ENCODE measurements around the gene SLC2A11.
A peak's percentile ranks its signal among the peaks of the same experiment; 100 is the strongest.
"Not testable (repeated sequence)": the region's sequence is repeated elsewhere in the genome, so short reads cannot be mapped to it uniquely, and the experiment has no call there.

Gene SLC2A11

DNA sequence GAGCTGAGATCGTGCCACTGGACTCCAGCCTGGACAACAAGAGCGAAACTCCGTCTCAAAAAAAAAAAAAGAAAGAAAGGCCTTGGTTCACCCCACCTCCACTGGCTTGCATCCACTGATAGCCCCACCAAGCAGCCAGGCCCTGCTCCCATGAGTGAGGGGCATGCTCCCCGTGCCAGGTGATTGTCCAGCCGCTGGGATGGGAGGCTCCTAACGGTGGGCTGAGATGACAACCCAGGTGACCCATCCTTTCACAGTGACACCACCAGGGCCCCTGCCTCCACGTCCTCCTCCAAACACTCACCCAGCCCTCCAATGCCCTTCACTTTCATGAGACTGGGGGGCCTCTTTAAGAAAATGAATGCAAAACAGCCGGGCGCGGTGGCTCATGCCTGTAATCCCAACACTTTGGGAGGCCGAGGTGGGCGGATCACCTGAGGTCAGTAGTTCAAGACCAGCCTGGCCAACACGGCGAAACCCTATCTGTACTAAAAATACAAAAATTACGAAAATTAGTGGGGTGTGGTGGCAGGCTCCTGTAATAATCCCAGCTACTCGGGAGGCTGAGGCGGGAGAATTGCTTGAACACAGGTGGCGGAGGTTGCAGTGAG lies 10.3 kb upstream of the SLC2A11 start:
- DNase-seq (ENCODE audit: low read depth) = no peak

DNA sequence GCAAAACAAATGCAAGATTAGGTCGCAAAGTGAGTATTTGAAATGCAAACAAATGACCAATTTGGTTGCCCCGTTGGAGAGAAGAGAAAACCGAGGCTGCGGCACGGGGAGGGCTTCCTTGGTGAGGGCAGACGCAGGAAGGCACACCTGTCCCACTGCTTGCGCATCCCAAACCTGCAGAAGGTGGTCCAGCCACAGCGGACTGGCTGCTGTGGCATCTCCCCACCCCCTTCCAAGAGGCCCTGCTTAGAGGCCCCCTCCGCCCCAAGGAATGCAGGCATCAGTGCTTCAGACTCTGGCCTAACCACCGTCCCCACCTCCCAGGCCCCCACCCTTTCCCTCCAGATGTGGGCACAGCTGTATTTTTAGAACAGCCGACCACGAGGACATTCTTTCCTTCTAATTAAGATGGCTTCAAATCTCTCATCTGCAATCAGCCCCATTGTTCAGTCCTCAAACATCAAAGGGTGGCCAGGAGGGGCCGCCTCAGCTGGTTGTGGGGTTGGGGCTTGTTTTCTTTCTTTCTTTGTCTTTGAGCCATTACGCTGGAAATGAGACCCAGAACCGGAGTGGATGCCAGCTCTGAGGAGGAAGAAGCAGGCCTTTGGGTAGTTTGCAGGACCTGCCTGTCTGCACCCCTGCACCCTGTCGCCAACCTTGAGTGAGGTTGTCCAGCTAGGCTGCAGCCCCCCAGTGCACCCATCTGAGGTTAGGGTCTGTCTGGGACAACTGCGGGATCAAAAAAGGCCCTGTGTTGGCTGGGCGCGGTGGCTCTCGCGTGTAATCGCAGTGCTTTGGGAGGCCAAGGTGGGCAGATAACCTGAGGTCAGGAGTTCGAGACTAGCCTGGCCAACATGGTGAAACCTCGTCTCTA lies 9.4 kb upstream of the SLC2A11 start:
- no peak for DNase-seq (ENCODE audit: low read depth)

DNA sequence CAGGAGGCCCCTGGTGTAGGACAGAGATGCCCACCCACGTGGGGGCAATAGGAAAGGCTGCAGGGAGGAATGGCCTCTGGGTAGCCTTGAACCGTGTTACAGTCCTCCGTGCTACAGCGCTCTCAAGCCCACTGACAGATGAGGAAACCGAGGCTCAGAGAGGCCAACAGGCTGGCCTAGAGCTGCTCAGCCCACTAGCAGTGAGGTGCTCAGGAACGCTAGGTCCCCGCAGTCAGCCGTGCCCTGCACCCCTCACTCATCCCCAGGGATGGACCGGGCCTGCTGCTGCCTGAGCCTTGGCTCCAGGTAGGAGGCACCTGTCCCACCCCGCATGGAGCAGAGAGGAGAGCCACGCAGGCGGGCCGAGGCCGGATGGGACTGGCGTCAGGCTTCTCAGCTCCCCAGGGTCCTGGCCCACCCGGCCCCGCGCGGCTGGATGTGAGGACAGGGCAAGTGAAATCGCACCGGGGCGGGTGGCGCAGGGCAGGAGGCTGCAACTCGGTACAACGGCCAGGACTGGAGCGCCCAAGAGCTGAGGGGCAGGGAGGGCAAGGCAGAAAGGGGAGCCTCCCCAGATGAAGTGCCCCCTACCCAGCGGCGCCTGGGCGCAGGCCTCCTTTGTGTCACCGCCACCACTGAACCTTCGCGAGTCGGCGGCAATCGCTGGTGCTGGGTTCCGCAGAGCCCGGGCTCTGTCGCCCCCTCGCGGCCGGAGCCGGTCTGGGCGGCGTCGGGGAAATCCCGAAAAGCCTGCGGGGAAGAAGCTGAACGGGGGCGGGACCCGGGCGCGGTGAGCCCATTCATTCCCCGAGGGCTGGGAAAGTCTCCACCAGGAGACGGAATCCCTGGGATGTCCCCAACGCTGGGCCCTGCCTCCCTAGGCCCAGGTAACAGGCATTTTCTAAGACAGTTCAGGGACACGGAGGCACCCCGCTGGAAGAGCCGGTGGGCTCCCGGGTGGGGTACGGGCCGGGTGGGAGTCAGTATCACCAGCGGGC lies 8.4 kb upstream of the SLC2A11 start:
- DNase-seq (ENCODE audit: low read depth) = no peak

DNA sequence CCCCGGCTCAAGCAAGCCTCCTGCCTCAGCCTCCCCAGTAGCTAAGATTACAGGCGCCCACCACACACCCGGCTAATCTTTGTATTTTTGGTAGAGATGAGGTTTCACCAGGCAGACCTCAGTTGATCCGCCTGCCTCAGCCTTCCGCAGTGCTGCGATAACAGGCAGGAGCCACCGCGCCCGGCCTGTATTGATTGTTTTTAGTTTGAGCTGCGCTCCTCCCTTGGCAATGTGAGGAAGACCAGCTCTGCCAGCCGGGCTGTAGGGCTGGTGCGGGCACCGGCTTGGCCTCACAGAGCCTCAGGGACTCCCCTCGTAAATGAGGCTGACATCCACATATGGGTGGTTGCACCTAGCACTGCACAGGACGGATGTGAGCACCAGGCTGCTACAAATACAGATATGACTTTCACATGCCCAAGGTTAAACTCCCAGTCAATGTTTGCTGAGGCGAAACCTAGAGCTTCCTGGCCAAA lies 7.5 kb upstream of the SLC2A11 start:
- DNase-seq (ENCODE audit: low read depth) = no peak

DNA sequence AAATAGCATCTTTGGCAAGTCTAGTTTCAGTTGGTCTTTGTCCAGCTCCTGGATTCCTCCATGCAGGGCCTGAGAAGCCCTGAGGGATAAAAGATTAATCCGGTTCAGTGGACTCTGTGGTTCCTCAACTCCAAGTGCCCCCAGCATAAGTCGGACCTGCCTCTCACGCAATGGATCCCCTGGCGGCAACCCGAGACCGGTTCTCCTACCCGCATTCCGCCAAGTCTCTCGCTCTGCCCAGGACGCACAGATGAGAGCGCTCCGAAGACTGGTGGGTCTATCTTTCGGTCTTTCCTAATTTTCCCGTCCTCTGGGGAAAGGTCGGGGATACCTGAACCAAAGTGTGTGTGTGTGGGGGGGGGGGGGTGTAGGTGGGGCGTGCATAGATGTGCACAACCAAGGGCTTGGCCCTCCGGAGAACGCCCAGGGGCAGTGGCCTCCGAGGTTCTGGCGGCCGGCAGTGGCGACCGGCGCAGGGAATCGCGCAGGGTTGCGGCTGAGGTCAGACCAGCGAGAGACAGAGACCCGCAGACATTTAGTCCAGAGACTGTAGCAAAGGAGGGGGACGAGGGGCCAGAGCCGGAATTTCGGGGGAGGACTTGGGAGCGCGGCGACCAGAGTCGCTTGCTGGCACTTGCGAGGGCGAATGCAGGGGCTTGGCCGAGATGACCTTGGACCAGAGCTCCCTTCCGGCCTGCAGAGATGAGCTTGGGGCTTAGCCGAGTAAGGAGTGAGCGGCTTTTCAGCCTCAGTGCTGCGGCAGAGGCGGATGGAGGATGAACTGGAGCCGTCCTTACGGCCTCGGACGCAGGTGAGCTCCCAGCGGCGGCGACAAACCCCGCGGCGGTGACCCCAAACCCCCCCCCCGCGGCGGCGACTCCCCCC lies 712 bp upstream of the SLC2A11 start:
- no peak for DNase-seq (ENCODE audit: low read depth)

DNA sequence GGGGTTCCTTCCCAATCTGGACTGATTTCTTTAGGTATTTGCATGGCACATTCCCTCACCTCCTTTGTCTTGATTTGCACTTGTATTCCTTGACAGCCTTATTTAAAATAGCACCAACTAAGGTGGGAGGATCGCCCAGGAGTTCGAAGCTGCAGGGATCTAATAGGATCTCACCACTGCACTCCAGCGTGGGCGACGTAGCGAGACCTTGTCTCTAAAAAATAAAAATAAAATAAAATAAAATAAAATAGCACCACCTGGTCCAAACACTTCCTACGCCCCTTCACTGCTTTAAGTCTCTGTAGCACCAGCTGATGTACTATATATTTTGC lies 775 bp downstream of the SLC2A11 start:
- DNase-seq (ENCODE audit: low read depth) = no peak

DNA sequence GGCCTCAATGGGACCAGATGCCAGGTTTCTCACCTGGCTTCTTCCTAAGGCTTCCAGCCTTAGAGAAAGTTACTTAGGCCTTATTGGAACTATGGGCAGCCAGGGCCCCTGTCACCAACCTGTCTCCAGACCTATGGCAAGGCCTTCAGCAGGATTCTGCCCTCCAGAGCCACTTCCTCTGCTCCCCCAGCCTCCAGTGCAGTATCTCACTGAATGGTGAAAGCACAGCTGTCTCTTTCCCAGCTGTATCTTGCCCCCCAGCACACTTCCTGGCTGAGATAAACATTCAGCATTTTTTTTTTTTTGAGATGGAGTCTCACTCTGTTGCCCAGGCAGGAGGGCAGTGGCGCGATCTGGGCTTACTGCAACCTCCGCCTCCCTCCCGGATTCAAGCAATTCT lies 1.5 kb downstream of the SLC2A11 start:
- peak; percentile 62 for DNase-seq (ENCODE audit: low read depth)

DNA sequence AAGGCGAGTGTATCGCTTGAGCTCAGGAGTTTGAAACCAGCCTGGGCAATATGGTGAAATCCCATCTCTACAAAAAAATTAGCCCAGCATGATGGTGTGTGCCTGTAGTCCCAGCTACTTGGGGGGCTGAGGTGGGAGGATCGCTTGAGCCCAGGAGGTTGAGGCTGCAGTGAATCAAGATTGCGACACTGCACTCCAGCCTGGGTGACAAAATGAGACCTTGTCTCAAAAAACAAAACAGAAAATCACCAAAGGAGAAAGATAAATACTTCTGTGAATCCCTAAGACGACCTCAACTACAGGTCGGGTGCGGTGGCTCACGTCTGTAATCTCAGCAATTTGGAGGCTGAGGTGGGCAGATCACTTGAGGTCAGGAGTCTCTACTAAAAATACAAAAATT lies 2.5 kb downstream of the SLC2A11 start:
- not testable (repeated sequence) for DNase-seq (ENCODE audit: low read depth)

DNA sequence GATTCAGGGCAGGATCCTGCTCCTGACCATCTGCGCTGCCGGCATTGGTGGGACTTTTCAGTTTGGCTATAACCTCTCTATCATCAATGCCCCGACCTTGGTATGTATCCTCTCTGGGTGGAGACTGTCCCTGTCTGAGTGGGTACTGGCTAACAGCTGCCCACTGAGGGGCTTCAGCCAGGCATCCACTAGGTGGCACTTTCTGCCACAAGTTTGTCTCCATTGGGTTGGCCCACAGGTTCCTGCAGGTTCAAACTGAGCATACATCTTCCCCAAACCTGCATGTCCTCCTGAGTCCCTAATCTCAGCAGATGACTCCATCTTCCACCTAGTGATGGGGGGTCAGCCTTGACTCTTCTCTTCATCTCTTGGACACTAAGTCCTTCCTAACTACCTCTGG lies 4.4 kb downstream of the SLC2A11 start:
- no peak for DNase-seq (ENCODE audit: low read depth)

DNA sequence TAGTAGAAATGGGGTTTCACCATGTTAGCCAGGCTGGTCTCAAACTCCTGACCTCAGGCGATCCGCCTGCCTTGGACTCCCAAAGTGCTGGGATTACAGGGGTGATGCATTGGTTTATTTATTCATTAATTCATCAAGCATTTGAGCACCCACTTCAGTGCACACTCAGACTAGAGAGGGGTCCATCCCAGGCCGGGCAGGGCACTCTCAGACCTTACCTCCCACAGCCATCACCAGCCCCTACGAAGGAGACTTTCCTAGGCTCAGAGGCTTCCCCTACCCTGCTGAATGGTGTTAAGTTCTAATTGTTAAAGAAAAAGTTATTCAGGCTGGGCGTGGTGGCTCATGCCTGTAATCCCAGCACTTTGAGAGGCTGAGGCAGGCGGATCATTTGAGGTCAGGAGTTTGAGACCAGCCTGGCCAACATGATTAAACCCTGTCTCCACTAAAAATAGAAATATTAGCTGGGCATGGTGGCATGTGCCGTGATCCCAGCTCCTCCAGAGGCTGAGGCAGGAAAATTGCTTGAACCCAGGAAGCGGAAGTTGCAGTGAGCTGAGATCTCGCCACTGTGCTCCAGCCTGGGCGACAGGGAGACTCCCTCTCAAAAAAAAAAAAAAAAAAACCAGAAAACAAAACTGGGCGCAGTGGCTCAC lies 7.0 kb downstream of the SLC2A11 start:
- DNase-seq (ENCODE audit: low read depth) = not testable (repeated sequence)

DNA sequence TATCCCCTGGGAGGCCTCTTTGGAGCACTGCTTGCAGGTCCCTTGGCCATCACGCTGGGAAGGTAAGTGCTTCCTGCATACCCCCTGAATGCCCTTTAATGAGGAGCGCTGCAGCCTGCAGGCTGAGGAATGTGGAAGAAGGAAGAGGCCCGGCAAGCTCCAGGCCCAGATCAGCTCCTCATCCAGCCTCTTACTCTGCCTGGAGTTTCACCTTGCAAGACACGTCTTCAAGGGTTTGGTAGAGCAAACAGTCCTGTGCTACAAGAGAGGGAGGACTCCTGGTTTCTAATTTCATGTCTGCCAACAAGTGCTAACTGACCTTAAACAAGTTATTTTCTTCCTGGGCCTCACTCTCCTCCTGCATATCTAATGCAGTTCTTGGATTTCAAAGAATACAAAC lies 10.9 kb downstream of the SLC2A11 start:
- no peak for DNase-seq (ENCODE audit: low read depth)

DNA sequence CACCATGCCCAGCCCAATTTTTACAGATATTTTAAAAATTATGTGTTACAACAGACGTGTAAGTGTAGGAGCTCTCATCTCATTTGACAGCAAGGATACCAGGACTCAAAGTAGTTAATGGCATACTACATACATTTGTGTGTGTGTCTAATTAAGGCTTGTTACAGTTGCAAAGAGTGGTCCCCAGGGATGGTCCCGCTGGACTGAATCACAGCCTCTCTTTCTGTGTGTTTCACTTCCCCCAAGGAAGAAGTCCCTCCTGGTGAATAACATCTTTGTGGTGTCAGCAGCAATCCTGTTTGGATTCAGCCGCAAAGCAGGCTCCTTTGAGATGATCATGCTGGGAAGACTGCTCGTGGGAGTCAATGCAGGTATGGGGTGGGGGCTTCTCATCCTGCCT lies 17.2 kb downstream of the SLC2A11 start:
- no peak for DNase-seq (ENCODE audit: low read depth)

DNA sequence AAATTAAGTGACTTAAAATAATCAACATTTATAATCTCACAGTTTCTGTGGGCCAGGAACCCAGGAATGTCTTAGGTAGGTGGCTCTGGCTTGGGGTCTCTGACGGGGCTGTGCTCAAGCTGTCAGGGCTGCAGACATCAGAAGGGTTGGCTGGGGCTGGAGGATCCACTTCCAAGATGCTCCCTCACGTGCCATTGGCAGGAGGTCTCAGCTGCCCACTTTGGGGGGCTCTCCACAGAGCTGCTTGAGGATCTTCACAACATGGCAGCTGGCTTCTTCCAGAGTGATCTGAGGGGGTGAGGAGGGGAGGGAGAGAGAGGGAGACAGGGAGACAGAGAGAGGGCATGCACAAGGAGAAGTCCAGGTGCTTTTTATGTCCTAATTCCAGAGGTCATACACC lies 18.1 kb downstream of the SLC2A11 start:
- DNase-seq (ENCODE audit: low read depth) = no peak

DNA sequence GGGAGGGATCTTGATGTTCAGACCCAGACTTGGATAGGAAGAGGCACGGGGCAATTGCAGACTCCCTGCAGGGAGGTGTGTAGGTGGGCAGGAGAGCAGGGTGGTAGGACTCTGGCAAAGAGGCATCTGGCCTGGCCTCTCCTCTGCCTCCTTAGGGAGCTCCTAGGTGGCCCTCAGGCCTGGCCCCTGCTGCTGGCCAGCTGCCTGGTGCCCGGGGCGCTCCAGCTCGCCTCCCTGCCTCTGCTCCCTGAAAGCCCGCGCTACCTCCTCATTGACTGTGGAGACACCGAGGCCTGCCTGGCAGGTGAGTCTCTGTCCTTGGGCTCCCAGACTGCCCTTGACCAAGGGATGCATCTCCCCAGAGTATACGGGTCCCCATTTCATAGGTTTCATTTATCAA lies 19.9 kb downstream of the SLC2A11 start:
- no peak for DNase-seq (ENCODE audit: low read depth)

DNA sequence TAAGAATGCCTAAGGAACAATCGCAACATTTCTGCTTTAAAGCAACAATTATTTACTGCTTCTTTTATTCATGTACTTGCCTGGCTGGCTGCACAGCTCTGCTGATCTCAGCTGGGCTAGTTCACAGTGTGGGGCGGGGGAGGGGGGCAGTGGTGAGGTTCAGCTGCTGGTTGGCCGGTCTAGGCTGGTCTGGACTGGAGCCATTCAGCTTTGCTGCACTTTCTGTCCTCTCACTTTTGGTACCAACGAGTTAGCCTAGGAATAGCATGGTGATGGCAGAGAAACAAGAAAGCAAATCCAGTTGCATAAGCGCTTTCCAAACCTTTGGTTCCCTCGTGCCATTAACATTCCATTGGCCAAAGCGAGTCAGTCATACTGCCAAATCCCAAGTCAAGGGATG lies 20.5 kb downstream of the SLC2A11 start:
- no peak for DNase-seq (ENCODE audit: low read depth)

DNA sequence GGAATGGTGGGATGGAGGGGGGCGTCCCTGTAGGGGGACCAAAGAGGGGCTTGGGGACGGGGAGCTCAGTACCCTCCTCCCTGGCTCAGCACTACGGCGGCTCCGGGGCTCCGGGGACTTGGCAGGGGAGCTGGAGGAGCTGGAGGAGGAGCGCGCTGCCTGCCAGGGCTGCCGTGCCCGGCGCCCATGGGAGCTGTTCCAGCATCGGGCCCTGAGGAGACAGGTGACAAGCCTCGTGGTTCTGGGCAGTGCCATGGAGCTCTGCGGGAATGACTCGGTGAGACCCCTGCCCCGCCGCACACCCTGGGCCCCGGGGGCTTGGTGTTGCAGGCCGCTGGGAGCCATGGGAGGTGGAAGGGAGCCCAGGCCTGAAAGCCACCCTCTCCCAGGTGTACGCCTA lies 24.7 kb downstream of the SLC2A11 start:
- DNase-seq (ENCODE audit: low read depth) = no peak

DNA sequence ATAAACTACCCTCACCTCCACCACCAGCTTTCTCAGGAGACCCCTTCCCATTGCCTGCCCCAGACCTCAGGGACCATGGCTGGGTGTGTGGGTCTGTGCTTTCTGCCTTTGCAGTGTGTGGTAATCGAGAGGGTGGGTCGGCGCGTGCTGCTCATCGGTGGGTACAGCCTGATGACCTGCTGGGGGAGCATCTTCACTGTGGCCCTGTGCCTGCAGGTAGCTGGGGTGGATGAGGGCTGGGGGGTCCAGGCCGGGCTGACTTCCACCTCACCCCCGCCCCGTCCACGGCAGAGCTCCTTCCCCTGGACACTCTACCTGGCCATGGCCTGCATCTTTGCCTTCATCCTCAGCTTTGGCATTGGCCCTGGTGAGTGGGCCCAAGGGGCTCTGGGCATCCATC lies 26.0 kb downstream of the SLC2A11 start:
- no peak for DNase-seq (ENCODE audit: low read depth)

DNA sequence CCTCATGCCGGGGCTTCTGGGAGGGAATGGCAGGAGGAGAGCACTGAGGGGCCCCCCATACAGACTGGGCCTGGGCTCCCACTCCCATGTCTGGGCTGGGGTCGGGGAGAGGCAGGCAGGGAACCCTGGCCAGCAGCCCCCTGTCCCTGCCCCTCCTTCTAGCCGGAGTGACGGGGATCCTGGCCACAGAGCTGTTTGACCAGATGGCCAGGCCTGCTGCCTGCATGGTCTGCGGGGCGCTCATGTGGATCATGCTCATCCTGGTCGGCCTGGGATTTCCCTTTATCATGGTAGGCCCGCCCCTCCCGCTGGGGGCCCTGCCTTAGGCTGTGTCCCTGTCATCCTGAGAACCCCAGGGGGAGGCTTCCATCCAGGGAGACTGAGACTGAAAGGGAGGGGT lies 26.5 kb downstream of the SLC2A11 start:
- no peak for DNase-seq (ENCODE audit: low read depth)

DNA sequence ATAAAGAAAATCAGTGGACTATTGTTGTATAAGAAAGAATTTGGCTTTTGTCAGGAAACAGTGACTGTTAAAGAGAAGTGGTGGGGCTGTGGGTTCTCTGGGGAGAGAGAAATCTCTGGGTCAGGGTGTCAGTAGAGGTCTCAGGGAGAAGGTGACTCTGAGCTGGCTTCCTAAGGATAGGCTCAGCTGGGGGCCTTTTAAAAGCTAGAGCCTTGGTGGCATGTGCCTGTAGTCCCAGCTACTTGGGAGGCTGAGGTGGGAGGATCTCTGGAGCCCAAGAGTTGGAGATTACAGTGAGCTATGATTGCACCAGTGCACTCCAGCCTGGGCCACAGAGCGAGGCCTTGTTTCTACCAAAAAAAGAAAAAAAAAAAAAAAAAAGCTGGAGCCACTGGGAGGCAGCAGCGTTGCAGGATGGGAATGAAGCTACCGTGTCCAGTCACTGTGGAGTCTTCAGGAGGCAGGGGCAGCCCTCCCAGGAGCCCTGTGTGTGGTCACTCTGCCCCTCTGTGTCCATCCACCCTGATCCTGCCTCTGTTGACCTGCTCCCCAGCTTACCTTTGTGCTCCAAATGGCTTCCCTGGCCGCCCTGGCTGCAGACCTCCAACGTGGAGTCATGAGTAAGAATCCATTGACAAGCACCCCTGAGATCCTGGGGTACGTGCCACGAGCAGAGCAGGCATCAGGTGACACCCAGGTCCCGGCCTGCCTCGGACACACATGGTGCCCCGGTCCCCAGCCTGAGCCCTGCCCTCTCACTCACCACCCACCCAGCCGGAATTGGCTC lies 31.1 kb downstream of the SLC2A11 start:
- no peak for DNase-seq (ENCODE audit: low read depth)

DNA sequence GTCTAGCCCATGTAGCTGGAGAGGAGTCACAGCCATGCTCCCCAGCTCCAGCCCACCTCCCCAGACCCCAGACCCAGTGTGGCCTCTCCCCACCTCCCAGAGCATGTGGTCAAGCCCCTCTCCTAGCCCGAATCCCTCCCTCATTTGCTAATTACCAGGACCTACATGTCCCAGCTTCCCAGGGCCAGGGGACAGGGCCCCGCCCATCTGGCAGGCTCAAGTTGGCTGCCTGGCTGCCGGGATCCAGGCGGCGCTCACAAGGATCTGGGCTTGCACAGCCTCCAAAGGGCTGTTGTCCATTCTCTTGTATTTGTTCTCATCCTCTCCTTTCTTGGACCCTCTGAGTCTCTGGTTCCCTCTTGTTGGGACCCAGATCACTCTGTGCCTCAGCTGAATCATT lies 31.9 kb downstream of the SLC2A11 start:
- no peak for DNase-seq (ENCODE audit: low read depth)
